Uterus (tissue), 2 donors: Measurements from ENCODE around the gene LEFTY1.

Source experiments
- POLR2A ChIP-seq, 2 donors: fragments of 450-650 bp; IDR thresholded peaks; one replicate each; pipeline ENCODE4 v1.6.1; 2016; ENCODE audit warnings: antibody characterized with exemption in 2 of 2, mild to moderate bottlenecking in 1 of 2, moderate library complexity in 1 of 2
- TF ChIP-seq, protein P1 (sequence below), 4 experiments: fragments of 200-600 bp in 2 of 4; fragments of 450-650 bp in 2 of 4; sonication (generic) in 2 of 4; IDR thresholded peaks; one replicate each; pipeline ENCODE4 v1.5.1; 2016 to 2019; ENCODE audit warnings: antibody characterized with exemption in 4 of 4, mild to moderate bottlenecking in 2 of 4, moderate library complexity in 1 of 4

GRCh38 chr1:225876900-225877510, 11.9 kb downstream of the LEFTY1 start:
- TF ChIP-seq, protein P1, sequence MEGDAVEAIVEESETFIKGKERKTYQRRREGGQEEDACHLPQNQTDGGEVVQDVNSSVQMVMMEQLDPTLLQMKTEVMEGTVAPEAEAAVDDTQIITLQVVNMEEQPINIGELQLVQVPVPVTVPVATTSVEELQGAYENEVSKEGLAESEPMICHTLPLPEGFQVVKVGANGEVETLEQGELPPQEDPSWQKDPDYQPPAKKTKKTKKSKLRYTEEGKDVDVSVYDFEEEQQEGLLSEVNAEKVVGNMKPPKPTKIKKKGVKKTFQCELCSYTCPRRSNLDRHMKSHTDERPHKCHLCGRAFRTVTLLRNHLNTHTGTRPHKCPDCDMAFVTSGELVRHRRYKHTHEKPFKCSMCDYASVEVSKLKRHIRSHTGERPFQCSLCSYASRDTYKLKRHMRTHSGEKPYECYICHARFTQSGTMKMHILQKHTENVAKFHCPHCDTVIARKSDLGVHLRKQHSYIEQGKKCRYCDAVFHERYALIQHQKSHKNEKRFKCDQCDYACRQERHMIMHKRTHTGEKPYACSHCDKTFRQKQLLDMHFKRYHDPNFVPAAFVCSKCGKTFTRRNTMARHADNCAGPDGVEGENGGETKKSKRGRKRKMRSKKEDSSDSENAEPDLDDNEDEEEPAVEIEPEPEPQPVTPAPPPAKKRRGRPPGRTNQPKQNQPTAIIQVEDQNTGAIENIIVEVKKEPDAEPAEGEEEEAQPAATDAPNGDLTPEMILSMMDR (IDR thresholded peaks at IDR 0.05), result no peak
- no peak for TF ChIP-seq POLR2A (IDR thresholded peaks at IDR 0.05)
